ENCODE data around the gene ARSK. TPM values are rescaled to one million over a fixed set of nuclear protein-coding genes. Genes with fewer than 3 reads are reported as not detected.
A peak's percentile ranks its signal among the peaks of the same experiment; 100 is the strongest.

ARSK gene
- total and polyA plus RNA-seq, 7 experiments from 2014 or later = 2.5 to 13.3 (median 7.7) TPM

DNA sequence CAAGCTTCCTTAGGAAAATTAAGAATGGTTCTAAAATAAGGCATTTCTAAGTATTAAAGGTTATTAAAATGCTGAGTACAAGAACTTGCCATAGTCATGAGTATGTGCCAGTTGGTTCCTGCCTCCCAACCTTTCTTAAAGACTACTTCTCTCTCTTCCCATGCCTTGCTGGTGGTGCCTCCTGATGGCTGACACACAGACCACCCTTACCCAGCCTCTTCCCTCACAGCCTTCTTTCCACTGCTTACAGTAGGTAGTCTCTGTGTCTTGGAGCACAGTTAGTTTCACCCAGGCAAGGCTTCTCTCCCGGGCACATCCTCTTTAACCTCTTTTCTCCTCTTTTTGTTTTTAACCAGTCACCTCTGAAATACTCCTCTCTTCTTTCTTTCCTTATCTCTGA lies 44.4 kb downstream of the ARSK start:
- no peaks in the 10 kb centered on the region for H3K9me3 Mint-ChIP-seq
- peaks cover 0 to 24% (median 7%) of the 10 kb centered on the region in 5 donors for H3K36me3 Mint-ChIP-seq
- ChIA-PET CTCF (interaction anchor here (0.6 kb wide), 1 partner anchor 168 kb away, joined by 4 read pairs; no protein-coding TSS in a partner anchor), POLR2A (interaction anchor here (0.7 kb wide), 1 partner anchor 13 kb away, joined by 3 read pairs; no protein-coding TSS in a partner anchor)
- Histone ChIP-seq H3K36me3 (ENCODE audit: control insufficient read depth in 2 of 3, insufficient read depth in 3 of 3, low read length in 3 of 3) (peaks cover 0 to 5% (median 0%) of the 10 kb centered on the region in 3 experiments), H3K4me1 (ENCODE audit: control insufficient read depth in 2 of 2, insufficient read depth in 2 of 2, low read length in 2 of 2) (no peaks in the 10 kb centered on the region), H3K27me3 (ENCODE audit: control insufficient read depth in 2 of 2, insufficient read depth in 2 of 2, low read length in 2 of 2) (no peaks in the 10 kb centered on the region), H3K27ac (ENCODE audit: low read depth, low read length) (no peak overlapping the region), H3K9me3 (ENCODE audit: control insufficient read depth in 2 of 3, low read length in 3 of 3) (no peaks in the 10 kb centered on the region), H3K4me3 (ENCODE audit: low read length) (no peak overlapping the region)
- peak overlapping the region in 5 of 9 donors; percentile 9 to 76 (median 23) for H3K27ac Mint-ChIP-seq
- H3K4me1 Mint-ChIP-seq = peaks cover 0 to 12% (median 0%) of the 10 kb centered on the region in 7 donors
- DNase-seq = no peak
- no peak overlapping the region for H3K4me3 Mint-ChIP-seq
- ATAC-seq = no peak
- H3K27me3 Mint-ChIP-seq = no peaks in the 10 kb centered on the region
- intact Hi-C loops (cut with micrococcal nuclease) = no loop called here

- Mint-ChIP-seq H3K4me3 (no peak overlapping the region), H3K9me3 (no peaks in the 10 kb centered on the region), H3K27ac (no peak overlapping the region), H3K27me3 (no peaks in the 10 kb centered on the region), H3K4me1 (peaks cover 0 to 15% (median 0%) of the 10 kb centered on the region in 7 donors), H3K36me3 (peaks cover 0 to 22% (median 9%) of the 10 kb centered on the region in 5 donors)
- ChIA-PET POLR2A (interaction anchor here (1.0 kb wide), 1 partner anchor 46 kb away, joined by 3 read pairs; the partner anchor contains the start of gene RFESD), CTCF (no interaction called here)
- intact Hi-C loops (cut with micrococcal nuclease) = no loop called here
- no peaks in the 10 kb centered on the region for H3K27me3 ChIP-seq (ENCODE audit: control insufficient read depth in 2 of 2, insufficient read depth in 2 of 2, low read length in 2 of 2)
- no peak overlapping the region for H3K27ac ChIP-seq (ENCODE audit: low read depth, low read length)
- no peaks in the 10 kb centered on the region for H3K9me3 ChIP-seq (ENCODE audit: control insufficient read depth in 2 of 3, low read length in 3 of 3)
- no peak overlapping the region for H3K4me3 ChIP-seq (ENCODE audit: low read length)
- DNase-seq (no peak), ATAC-seq (no peak)
- H3K4me1 ChIP-seq (ENCODE audit: control insufficient read depth in 2 of 2, insufficient read depth in 2 of 2, low read length in 2 of 2) = no peaks in the 10 kb centered on the region
- H3K36me3 ChIP-seq (ENCODE audit: control insufficient read depth in 2 of 3, insufficient read depth in 3 of 3, low read length in 3 of 3) = peaks cover 0 to 5% (median 0%) of the 10 kb centered on the region in 3 experiments
Observed at GRCh38 chr5:95600557-95600956, 45.7 kb downstream of the ARSK start.

GRCh38 chr5:95605786-95606185 lies 50.9 kb downstream of the ARSK start:
- peaks cover 0 to 5% (median 0%) of the 10 kb centered on the region in 7 donors for H3K4me1 Mint-ChIP-seq
- no peaks in the 10 kb centered on the region for H3K9me3 ChIP-seq (ENCODE audit: control insufficient read depth in 2 of 3, low read length in 3 of 3)
- ChIA-PET CTCF (no interaction called here), POLR2A (no interaction called here)
- DNase-seq = no peak
- H3K27me3 Mint-ChIP-seq = no peaks in the 10 kb centered on the region
- ATAC-seq = no peak
- intact Hi-C loops (cut with micrococcal nuclease) = loop anchor here in 1 of 2 donors (2.0 kb wide), 1 partner anchor 15 kb away; the partner anchor contains the start of gene GPR150
- H3K27ac Mint-ChIP-seq = peak overlapping the region in 1 of 9 donors; percentile 17
- no peaks in the 10 kb centered on the region for H3K27me3 ChIP-seq (ENCODE audit: control insufficient read depth in 2 of 2, insufficient read depth in 2 of 2, low read length in 2 of 2)
- peaks cover 0 to 3% (median 0%) of the 10 kb centered on the region in 11 donors for H3K9me3 Mint-ChIP-seq
- peaks cover 0 to 5% (median 0%) of the 10 kb centered on the region in 3 experiments for H3K36me3 ChIP-seq (ENCODE audit: control insufficient read depth in 2 of 3, insufficient read depth in 3 of 3, low read length in 3 of 3)
- H3K36me3 Mint-ChIP-seq = peaks cover 0 to 16% (median 15%) of the 10 kb centered on the region in 5 donors
- H3K4me3 Mint-ChIP-seq = no peak overlapping the region
- H3K27ac ChIP-seq (ENCODE audit: low read depth, low read length) = no peak overlapping the region
- no peak overlapping the region for H3K4me3 ChIP-seq (ENCODE audit: low read length)
- H3K4me1 ChIP-seq (ENCODE audit: control insufficient read depth in 2 of 2, insufficient read depth in 2 of 2, low read length in 2 of 2) = no peaks in the 10 kb centered on the region

DNA sequence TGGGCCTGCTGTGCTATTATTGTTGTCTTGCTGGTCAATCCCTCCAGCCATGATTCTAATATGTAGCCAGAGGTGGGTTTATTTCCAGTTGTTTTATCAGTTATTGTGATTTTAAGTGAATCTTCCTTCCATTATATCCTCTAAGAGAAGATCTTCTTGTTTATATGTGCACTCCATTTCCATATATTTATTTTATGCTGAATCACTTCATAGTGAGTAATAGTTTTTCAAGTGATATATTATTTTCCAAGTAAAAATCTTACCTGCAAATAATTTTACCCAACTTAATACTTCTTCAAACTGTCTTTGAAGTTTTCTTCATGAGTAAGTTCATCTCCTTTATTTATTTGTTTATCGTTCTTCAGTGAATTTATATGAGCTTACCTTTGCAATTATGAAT lies 51.5 kb downstream of the ARSK start:
- Histone ChIP-seq H3K36me3 (ENCODE audit: control insufficient read depth in 2 of 3, insufficient read depth in 3 of 3, low read length in 3 of 3) (peaks cover 0 to under 1% (median 0%) of the 10 kb centered on the region in 3 experiments), H3K4me3 (ENCODE audit: low read length) (no peak overlapping the region), H3K4me1 (ENCODE audit: control insufficient read depth in 2 of 2, insufficient read depth in 2 of 2, low read length in 2 of 2) (no peaks in the 10 kb centered on the region), H3K27me3 (ENCODE audit: control insufficient read depth in 2 of 2, insufficient read depth in 2 of 2, low read length in 2 of 2) (no peaks in the 10 kb centered on the region), H3K9me3 (ENCODE audit: control insufficient read depth in 2 of 3, low read length in 3 of 3) (no peaks in the 10 kb centered on the region), H3K27ac (ENCODE audit: low read depth, low read length) (no peak overlapping the region)
- ChIA-PET POLR2A (no interaction called here), CTCF (interaction anchor here (0.7 kb wide), 1 partner anchor 119 kb away, joined by 3 read pairs; no protein-coding TSS in a partner anchor)
- H3K4me3 Mint-ChIP-seq = no peak overlapping the region
- H3K27me3 Mint-ChIP-seq = no peaks in the 10 kb centered on the region
- peaks cover 0 to 3% (median 0%) of the 10 kb centered on the region in 11 donors for H3K9me3 Mint-ChIP-seq
- peak overlapping the region in 2 of 9 donors; percentile 23 to 34 for H3K27ac Mint-ChIP-seq
- intact Hi-C loops (cut with micrococcal nuclease) = no loop called here
- DNase-seq (no peak), ATAC-seq (no peak)
- H3K4me1 Mint-ChIP-seq = peaks cover 0 to 5% (median 0%) of the 10 kb centered on the region in 7 donors
- peaks cover 0 to 15% (median 12%) of the 10 kb centered on the region in 5 donors for H3K36me3 Mint-ChIP-seq

GRCh38 chr5:95609711-95610110 lies 54.8 kb downstream of the ARSK start:
- Histone ChIP-seq H3K4me3 (ENCODE audit: low read length) (no peak overlapping the region), H3K27me3 (ENCODE audit: control insufficient read depth in 2 of 2, insufficient read depth in 2 of 2, low read length in 2 of 2) (no peaks in the 10 kb centered on the region), H3K4me1 (ENCODE audit: control insufficient read depth in 2 of 2, insufficient read depth in 2 of 2, low read length in 2 of 2) (no peaks in the 10 kb centered on the region), H3K27ac (ENCODE audit: low read depth, low read length) (no peak overlapping the region), H3K36me3 (ENCODE audit: control insufficient read depth in 2 of 3, insufficient read depth in 3 of 3, low read length in 3 of 3) (no peaks in the 10 kb centered on the region), H3K9me3 (ENCODE audit: control insufficient read depth in 2 of 3, low read length in 3 of 3) (peaks cover 0 to 3% (median 0%) of the 10 kb centered on the region in 3 experiments)
- peaks cover 0 to 9% (median 1%) of the 10 kb centered on the region in 7 donors for H3K4me1 Mint-ChIP-seq
- CTCF ChIA-PET = no interaction called here
- intact Hi-C loops (cut with micrococcal nuclease) = no loop called here
- POLR2A ChIA-PET = no interaction called here
- H3K27me3 Mint-ChIP-seq = no peaks in the 10 kb centered on the region
- peaks cover 3 to 16% (median 7%) of the 10 kb centered on the region in 11 donors for H3K9me3 Mint-ChIP-seq
- H3K36me3 Mint-ChIP-seq = peaks cover 7 to 29% (median 27%) of the 10 kb centered on the region in 5 donors
- DNase-seq (no peak), ATAC-seq (no peak)
- no peak overlapping the region for H3K4me3 Mint-ChIP-seq
- no peak overlapping the region for H3K27ac Mint-ChIP-seq

- Histone ChIP-seq H3K9me3 (ENCODE audit: control insufficient read depth in 2 of 3, low read length in 3 of 3) (peaks cover 0 to 3% (median 0%) of the 10 kb centered on the region in 3 experiments), H3K27me3 (ENCODE audit: control insufficient read depth in 2 of 2, insufficient read depth in 2 of 2, low read length in 2 of 2) (no peaks in the 10 kb centered on the region), H3K27ac (ENCODE audit: low read depth, low read length) (no peak overlapping the region), H3K4me1 (ENCODE audit: control insufficient read depth in 2 of 2, insufficient read depth in 2 of 2, low read length in 2 of 2) (no peaks in the 10 kb centered on the region), H3K4me3 (ENCODE audit: low read length) (no peak overlapping the region), H3K36me3 (ENCODE audit: control insufficient read depth in 2 of 3, insufficient read depth in 3 of 3, low read length in 3 of 3) (no peaks in the 10 kb centered on the region)
- peaks cover 0 to 13% (median 5%) of the 10 kb centered on the region in 7 donors for H3K4me1 Mint-ChIP-seq
- H3K4me3 Mint-ChIP-seq = no peak overlapping the region
- peaks cover 3 to 17% (median 10%) of the 10 kb centered on the region in 11 donors for H3K9me3 Mint-ChIP-seq
- CTCF ChIA-PET = no interaction called here
- POLR2A ChIA-PET = interaction anchor here (1.0 to 1.9 kb wide), 2 partner anchors 11 to 12 kb away, joined by 3 to 7 read pairs; no protein-coding TSS in a partner anchor
- no peak for ATAC-seq
- H3K36me3 Mint-ChIP-seq = peaks cover 7 to 29% (median 26%) of the 10 kb centered on the region in 5 donors
- intact Hi-C loops (cut with micrococcal nuclease) = no loop called here
- H3K27me3 Mint-ChIP-seq = no peaks in the 10 kb centered on the region
- no peak for DNase-seq
- H3K27ac Mint-ChIP-seq = no peak overlapping the region
Observed at GRCh38 chr5:95610546-95610945, 55.6 kb downstream of the ARSK start.
